A549 (cell line): ENCODE data around the gene FRMD3.

Experiments used
- EP300 ChIP-seq, 2 experiments: fragments of >200 bp; sonication (Bioruptor Twin); formaldehyde crosslinking; IDR thresholded peaks; 2 replicates in 1 of 2; 3 replicates in 1 of 2; pipeline ENCODE4 v1.6.1; 2016 to 2017
- JUNB ChIP-seq: fragments of >200 bp; sonication (Bioruptor Twin); formaldehyde crosslinking; IDR thresholded peaks from 2 replicates; pipeline ENCODE4 v1.6.1; 2016
- MAX ChIP-seq: IDR thresholded peaks from 2 replicates; pipeline ENCODE4 v1.6.1; 2012
- POLR2A ChIP-seq: IDR thresholded peaks from 2 replicates; pipeline ENCODE4 v1.6.1; 2012; ENCODE audit warnings: mild to moderate bottlenecking, low read length
- RCOR1 ChIP-seq: fragments of 150-350 bp; IDR thresholded peaks from 2 replicates; pipeline ENCODE4 v1.6.1; 2014; ENCODE audit warnings: antibody characterized with exemption, low read length, low read depth
- REST ChIP-seq: fragments of 200-600 bp; sonication (generic); IDR thresholded peaks from 2 replicates; pipeline ENCODE4 v1.6.1; 2016; ENCODE audit warnings: antibody characterized with exemption, mild to moderate bottlenecking, moderate library complexity
- TF ChIP-seq, protein P1 (sequence below): fragments of >200 bp; sonication (Bioruptor Twin); formaldehyde crosslinking; IDR thresholded peaks from 3 replicates; pipeline ENCODE4 v1.5.1; 2016

DNA sequence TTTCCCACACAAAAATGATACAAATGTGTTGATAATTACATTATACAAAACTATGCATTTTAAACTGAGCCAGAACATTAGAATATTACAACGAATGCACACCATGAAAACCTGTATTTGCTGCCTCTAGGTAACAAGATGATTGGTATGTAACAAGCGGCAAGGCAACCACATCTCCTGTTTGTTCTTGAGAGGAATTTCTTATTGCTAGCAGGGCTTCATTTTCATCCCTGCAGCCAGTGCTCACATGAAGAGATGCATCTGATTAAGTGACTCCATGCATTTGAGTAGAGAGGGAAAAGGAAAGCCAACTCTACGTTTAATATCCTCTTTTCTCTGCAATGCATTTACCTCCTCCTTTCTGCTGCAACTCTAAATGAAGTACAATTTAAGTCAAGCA is 36.6 kb downstream of the FRMD3 start:
- TF ChIP-seq, protein P1, sequence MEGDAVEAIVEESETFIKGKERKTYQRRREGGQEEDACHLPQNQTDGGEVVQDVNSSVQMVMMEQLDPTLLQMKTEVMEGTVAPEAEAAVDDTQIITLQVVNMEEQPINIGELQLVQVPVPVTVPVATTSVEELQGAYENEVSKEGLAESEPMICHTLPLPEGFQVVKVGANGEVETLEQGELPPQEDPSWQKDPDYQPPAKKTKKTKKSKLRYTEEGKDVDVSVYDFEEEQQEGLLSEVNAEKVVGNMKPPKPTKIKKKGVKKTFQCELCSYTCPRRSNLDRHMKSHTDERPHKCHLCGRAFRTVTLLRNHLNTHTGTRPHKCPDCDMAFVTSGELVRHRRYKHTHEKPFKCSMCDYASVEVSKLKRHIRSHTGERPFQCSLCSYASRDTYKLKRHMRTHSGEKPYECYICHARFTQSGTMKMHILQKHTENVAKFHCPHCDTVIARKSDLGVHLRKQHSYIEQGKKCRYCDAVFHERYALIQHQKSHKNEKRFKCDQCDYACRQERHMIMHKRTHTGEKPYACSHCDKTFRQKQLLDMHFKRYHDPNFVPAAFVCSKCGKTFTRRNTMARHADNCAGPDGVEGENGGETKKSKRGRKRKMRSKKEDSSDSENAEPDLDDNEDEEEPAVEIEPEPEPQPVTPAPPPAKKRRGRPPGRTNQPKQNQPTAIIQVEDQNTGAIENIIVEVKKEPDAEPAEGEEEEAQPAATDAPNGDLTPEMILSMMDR = no peak
- TF ChIP-seq RCOR1 (no peak), REST (no peak), MAX (no peak), POLR2A (no peak), JUNB (no peak), EP300 (IDR thresholded peaks at IDR 0.05) (no peak)
